HepG2 (cell line): ENCODE measurements around the gene PYGO2. TPM values are rescaled to one million over a fixed set of nuclear protein-coding genes. Genes with fewer than 3 reads are reported as not detected.

ENCODE experiments used
- ADNP ChIP-seq: sonication (generic); formaldehyde crosslinking; IDR thresholded peaks from 2 replicates; pipeline ENCODE4 v1.4.0; 2020; ENCODE audit warnings: missing genetic modification reagents
- GATAD1 ChIP-seq: IDR thresholded peaks from 2 replicates; pipeline ENCODE4 v1.6.1; 2016; ENCODE audit warnings: missing genetic modification reagents, missing compliant biosample characterization
- HIVEP1 ChIP-seq: sonication (generic); formaldehyde crosslinking; IDR thresholded peaks from 2 replicates; pipeline ENCODE4 v1.4.0; 2020; ENCODE audit warnings: mild to moderate bottlenecking, missing genetic modification reagents
- IKZF4 ChIP-seq: sonication (generic); formaldehyde crosslinking; IDR thresholded peaks from 2 replicates; pipeline ENCODE4 v1.5.1; 2020; ENCODE audit warnings: borderline replicate concordance, mild to moderate bottlenecking, low read depth, missing genetic modification reagents; ENCODE audit errors: not compliant biosample characterization
- KMT2A ChIP-seq: sonication (generic); formaldehyde crosslinking; IDR thresholded peaks from 2 replicates; pipeline ENCODE4 v1.4.0; 2020; ENCODE audit warnings: missing genetic modification reagents
- MAZ ChIP-seq, 2 experiments: sonication (generic) in 1 of 2; formaldehyde crosslinking in 1 of 2; IDR thresholded peaks; 2 replicates each; pipeline versions ENCODE4 v1.5.0 to v1.6.1; 2012 to 2020; ENCODE audit warnings: low read depth in 2 of 2, mild to moderate bottlenecking in 2 of 2, borderline replicate concordance in 1 of 2, improper control_type of control experiment in 1 of 2, low read length in 1 of 2, missing genetic modification reagents in 1 of 2, moderate library complexity in 1 of 2
- MED1 ChIP-seq: sonication (generic); formaldehyde crosslinking; IDR thresholded peaks from 2 replicates; pipeline ENCODE4 v1.4.0; 2020; ENCODE audit warnings: missing genetic modification reagents
- MIER2 ChIP-seq: IDR thresholded peaks from 2 replicates; pipeline ENCODE4 v1.6.1; 2016; ENCODE audit warnings: missing biosample characterization, missing genetic modification reagents
- NFYC ChIP-seq: IDR thresholded peaks from 2 replicates; pipeline ENCODE4 v1.6.1; 2016; ENCODE audit warnings: missing genetic modification reagents, missing compliant biosample characterization
- PITX1 ChIP-seq: sonication (generic); formaldehyde crosslinking; IDR thresholded peaks from 2 replicates; pipeline ENCODE4 v1.5.1; 2020; ENCODE audit warnings: mild to moderate bottlenecking, missing genetic modification reagents
- POLR2AphosphoS5 ChIP-seq: IDR thresholded peaks from 2 replicates; pipeline ENCODE4 v1.6.1; 2012; ENCODE audit warnings: low read depth, low read length
- POLR2G ChIP-seq: fragments of 200-400 bp; formaldehyde crosslinking; IDR thresholded peaks from 2 replicates; pipeline ENCODE4 v1.6.1; 2018; ENCODE audit warnings: mild to moderate bottlenecking, low read depth, low read length, moderate library complexity
- REXO4 ChIP-seq: sonication (generic); formaldehyde crosslinking; IDR thresholded peaks from 2 replicates; pipeline ENCODE4 v1.8.0; 2022; ENCODE audit warnings: missing genetic modification reagents, mild to moderate bottlenecking, borderline replicate concordance
- RXRB ChIP-seq: IDR thresholded peaks from 2 replicates; pipeline ENCODE4 v1.6.1; 2016; ENCODE audit warnings: borderline replicate concordance, missing genetic modification reagents, missing compliant biosample characterization
- SP4 ChIP-seq: sonication (generic); formaldehyde crosslinking; IDR thresholded peaks from 2 replicates; pipeline ENCODE4 v1.8.1; 2023; ENCODE audit warnings: mild to moderate bottlenecking, missing genetic modification reagents
- SP5 ChIP-seq: IDR thresholded peaks from 2 replicates; pipeline ENCODE4 v1.6.1; 2016; ENCODE audit warnings: low read depth, borderline replicate concordance
- SRSF4 ChIP-seq: fragments of 200-400 bp; formaldehyde crosslinking; IDR thresholded peaks from one replicate; pipeline ENCODE4 v1.6.1; 2018; ENCODE audit warnings: mild to moderate bottlenecking, low read depth, low read length, moderate library complexity; ENCODE audit not compliant: poor library complexity, severe bottlenecking
- ZKSCAN5 ChIP-seq: sonication (generic); formaldehyde crosslinking; IDR thresholded peaks from 2 replicates; pipeline ENCODE4 v1.5.1; 2020; ENCODE audit warnings: mild to moderate bottlenecking, missing genetic modification reagents
- ZNF598 ChIP-seq: sonication (generic); formaldehyde crosslinking; IDR thresholded peaks from 2 replicates; pipeline ENCODE4 v1.5.1; 2020; ENCODE audit warnings: mild to moderate bottlenecking, missing genetic modification reagents, borderline replicate concordance
- polyA plus RNA-seq, 8 experiments: library from polyadenylated mRNA; depleted of rRNA in 3 of 8; stranded (reverse) in 7 of 8; unstranded in 1 of 8; fragments of >200 nt; fragmentation: Illumina TruSeq in 4 of 8; extraction: Trizol in 4 of 8; gene quantifications; 2 replicates each; pipeline versions ENCODE4 v1.2.1 to v1.2.3, GENCODE V29; 2011 to 2016; ENCODE audit warnings: low read depth in 4 of 8, missing spikeins in 1 of 8, mixed read lengths in 1 of 8; ENCODE audit not compliant: insufficient read depth in 1 of 8
- total RNA-seq, 5 experiments: library from RNA; depleted of rRNA; stranded (reverse); fragments of >200 nt; fragmentation: Illumina TruSeq; extraction: Trizol; gene quantifications; 2 replicates each; pipeline ENCODE4 v1.2.3, GENCODE V29; 2016; ENCODE audit warnings: low read depth in 1 of 5
- TF ChIP-seq, protein P1 (sequence below): sonication (generic); formaldehyde crosslinking; IDR thresholded peaks from 2 replicates; pipeline ENCODE4 v1.5.1; 2020; ENCODE audit warnings: missing genetic modification reagents, mild to moderate bottlenecking, borderline replicate concordance
- TF ChIP-seq, protein P2 (sequence below): sonication (generic); formaldehyde crosslinking; IDR thresholded peaks from 2 replicates; pipeline ENCODE4 v1.9.0; 2022; ENCODE audit warnings: missing genetic modification reagents, mild to moderate bottlenecking, borderline replicate concordance
- TF ChIP-seq, protein P3 (sequence below), 2 experiments: sonication (generic) in 1 of 2; formaldehyde crosslinking in 1 of 2; IDR thresholded peaks; 2 replicates each; pipeline versions ENCODE4 v1.5.1 to v1.6.1; 2011 to 2020; ENCODE audit warnings: borderline replicate concordance in 1 of 2, low read depth in 1 of 2, low read length in 1 of 2, mild to moderate bottlenecking in 1 of 2, missing genetic modification reagents in 1 of 2, moderate library complexity in 1 of 2
- TF ChIP-seq, protein P4 (sequence below): sonication (generic); IDR thresholded peaks from 2 replicates; pipeline ENCODE4 v1.6.1; 2016; ENCODE audit warnings: low read depth, borderline replicate concordance

Gene PYGO2
- total and polyA plus RNA-seq, 2 of the 13 experiments (the other 11 are each of a cell fraction or from before 2014, with no cell fraction given): 20.3 to 21.8 TPM

DNA sequence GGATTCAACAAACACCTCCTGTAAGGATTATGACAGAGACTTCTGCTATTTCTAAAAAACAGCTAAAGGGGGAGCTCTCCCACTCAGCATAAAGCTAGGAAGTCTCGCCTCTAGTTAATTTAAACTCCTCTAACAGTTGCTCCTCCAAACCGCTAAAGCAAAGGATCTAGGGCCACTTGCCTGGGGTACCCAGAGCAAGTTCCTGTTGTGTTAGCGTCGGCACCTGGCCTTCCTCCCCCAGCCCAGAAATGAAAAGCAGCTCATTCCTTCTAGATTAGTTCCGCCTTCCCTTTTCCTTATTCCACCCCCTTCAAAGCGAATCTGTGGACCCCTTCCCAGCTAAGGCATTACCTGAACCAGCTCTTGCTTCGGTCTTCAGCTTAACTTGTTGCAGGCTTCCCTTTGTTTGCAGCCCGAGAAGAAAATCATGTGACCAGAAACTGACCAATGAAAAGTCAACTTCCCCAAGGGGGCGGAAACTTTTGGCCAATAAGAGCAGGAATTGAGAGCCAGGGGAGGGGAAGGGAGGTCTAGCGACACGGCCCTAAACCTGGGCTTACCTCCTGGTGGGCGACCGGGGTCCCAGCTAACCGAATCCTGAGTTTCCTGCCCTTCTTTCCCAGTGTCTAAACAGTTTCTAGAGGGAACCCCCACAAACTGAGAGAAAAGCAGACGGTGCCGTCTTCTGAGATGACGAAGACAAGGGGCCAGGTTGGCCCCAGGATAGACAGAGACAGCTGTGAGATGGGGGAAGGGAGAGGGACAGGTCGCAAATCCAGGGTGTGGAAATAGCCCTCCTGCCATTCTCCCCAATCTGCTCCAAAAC is 5.7 kb downstream of the PYGO2 start, which contains the start of gene PBXIP1 (continued):
- TF ChIP-seq, protein P1, sequence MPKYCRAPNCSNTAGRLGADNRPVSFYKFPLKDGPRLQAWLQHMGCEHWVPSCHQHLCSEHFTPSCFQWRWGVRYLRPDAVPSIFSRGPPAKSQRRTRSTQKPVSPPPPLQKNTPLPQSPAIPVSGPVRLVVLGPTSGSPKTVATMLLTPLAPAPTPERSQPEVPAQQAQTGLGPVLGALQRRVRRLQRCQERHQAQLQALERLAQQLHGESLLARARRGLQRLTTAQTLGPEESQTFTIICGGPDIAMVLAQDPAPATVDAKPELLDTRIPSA: no peak
- TF ChIP-seq MIER2 (no peak), RXRB (CRISPR knock-in tag) (peak; percentile 25; the same call in 1 of the 2 replicates), KMT2A (CRISPR knock-in tag) (no peak), NFYC (CRISPR knock-in tag) (peak; percentile 89), SP4 (CRISPR knock-in tag) (peak; percentile 41; the same call in 1 of the 2 replicates), ADNP (CRISPR knock-in tag) (no peak), POLR2AphosphoS5 (peak; percentile 67), PITX1 (CRISPR knock-in tag) (0 out of 2 replicates have a peak, but pooled peaks have one; percentile 15), REXO4 (CRISPR knock-in tag) (no peak), MAZ (IDR thresholded peaks at IDR 0.05; ENCODE audit: borderline replicate concordance, low read depth, low read length) (no peak), MAZ (CRISPR knock-in tag; IDR thresholded peaks at IDR 0.05; ENCODE audit: low read depth) (no peak), POLR2G (peak; percentile 53), HIVEP1 (CRISPR knock-in tag) (peak; percentile 28; the same call in 1 of the 2 replicates), GATAD1 (CRISPR knock-in tag) (peak; percentile 64), SRSF4 (no peak), SP5 (CRISPR knock-in tag) (peak; percentile 20; the same call in 1 of the 2 replicates), IKZF4 (no peak), MED1 (CRISPR knock-in tag) (peak; percentile 22; the same call in 1 of the 2 replicates), ZKSCAN5 (CRISPR knock-in tag) (no peak), ZNF598 (no peak)
- TF ChIP-seq, protein P2, sequence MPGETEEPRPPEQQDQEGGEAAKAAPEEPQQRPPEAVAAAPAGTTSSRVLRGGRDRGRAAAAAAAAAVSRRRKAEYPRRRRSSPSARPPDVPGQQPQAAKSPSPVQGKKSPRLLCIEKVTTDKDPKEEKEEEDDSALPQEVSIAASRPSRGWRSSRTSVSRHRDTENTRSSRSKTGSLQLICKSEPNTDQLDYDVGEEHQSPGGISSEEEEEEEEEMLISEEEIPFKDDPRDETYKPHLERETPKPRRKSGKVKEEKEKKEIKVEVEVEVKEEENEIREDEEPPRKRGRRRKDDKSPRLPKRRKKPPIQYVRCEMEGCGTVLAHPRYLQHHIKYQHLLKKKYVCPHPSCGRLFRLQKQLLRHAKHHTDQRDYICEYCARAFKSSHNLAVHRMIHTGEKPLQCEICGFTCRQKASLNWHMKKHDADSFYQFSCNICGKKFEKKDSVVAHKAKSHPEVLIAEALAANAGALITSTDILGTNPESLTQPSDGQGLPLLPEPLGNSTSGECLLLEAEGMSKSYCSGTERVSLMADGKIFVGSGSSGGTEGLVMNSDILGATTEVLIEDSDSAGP (CRISPR knock-in tag): peak; percentile 68; the same call in 1 of the 2 replicates
- TF ChIP-seq, protein P3, sequence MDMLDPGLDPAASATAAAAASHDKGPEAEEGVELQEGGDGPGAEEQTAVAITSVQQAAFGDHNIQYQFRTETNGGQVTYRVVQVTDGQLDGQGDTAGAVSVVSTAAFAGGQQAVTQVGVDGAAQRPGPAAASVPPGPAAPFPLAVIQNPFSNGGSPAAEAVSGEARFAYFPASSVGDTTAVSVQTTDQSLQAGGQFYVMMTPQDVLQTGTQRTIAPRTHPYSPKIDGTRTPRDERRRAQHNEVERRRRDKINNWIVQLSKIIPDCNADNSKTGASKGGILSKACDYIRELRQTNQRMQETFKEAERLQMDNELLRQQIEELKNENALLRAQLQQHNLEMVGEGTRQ (IDR thresholded peaks at IDR 0.05; ENCODE audit: low read depth, low read length): no peak
- TF ChIP-seq, protein P3 (CRISPR knock-in tag; IDR thresholded peaks at IDR 0.05; ENCODE audit: borderline replicate concordance): peak; percentile 84; the same call in 1 of the 2 replicates
- TF ChIP-seq, protein P4, sequence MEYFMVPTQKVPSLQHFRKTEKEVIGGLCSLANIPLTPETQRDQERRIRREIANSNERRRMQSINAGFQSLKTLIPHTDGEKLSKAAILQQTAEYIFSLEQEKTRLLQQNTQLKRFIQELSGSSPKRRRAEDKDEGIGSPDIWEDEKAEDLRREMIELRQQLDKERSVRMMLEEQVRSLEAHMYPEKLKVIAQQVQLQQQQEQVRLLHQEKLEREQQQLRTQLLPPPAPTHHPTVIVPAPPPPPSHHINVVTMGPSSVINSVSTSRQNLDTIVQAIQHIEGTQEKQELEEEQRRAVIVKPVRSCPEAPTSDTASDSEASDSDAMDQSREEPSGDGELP: peak; percentile 61; the same call in 1 of the 2 replicates
